HG03432 (cell line): ENCODE results near the gene ALG13.
"Not testable (repeated sequence)": the region's sequence is repeated elsewhere in the genome, so short reads cannot be mapped to it uniquely, and the experiment has no call there.

Source experiments
- ATAC-seq: cut with Tn5 transposase; IDR thresholded peaks from one replicate; pipeline ENCODE4 v1.9.1; 2021; ENCODE audit warnings: mild to moderate bottlenecking, moderate library complexity; ENCODE audit not compliant: unreplicated experiment

ALG13 gene

GRCh38 chrX:111756486-111756885 lies 75.5 kb downstream of the ALG13 start:
- ATAC-seq = no peak

GRCh38 chrX:111759686-111760085 lies 78.7 kb downstream of the ALG13 start:
- no peak for ATAC-seq

- ATAC-seq = no peak
Measured at GRCh38 chrX:111761578-111762135, 80.7 kb downstream of the ALG13 start.

GRCh38 chrX:111778591-111778990 lies 97.6 kb downstream of the ALG13 start:
- no peak for ATAC-seq

GRCh38 chrX:111779582-111779981 lies 98.6 kb downstream of the ALG13 start:
- ATAC-seq = no peak

GRCh38 chrX:111784667-111785066 lies 103.7 kb downstream of the ALG13 start:
- no peak for ATAC-seq

GRCh38 chrX:111790054-111790453 lies 109.1 kb downstream of the ALG13 start:
- not testable (repeated sequence) for ATAC-seq
